ENCODE measurements around the gene BSDC1.

- TF ChIP-seq ATF3 (IDR thresholded peaks at IDR 0.05; ENCODE audit: borderline replicate concordance, extremely low read depth, low read depth, low read length) (no peak), POLR2A (IDR thresholded peaks at IDR 0.05; ENCODE audit: low read depth, low read length) (no peak), NFIC (IDR thresholded peaks at IDR 0.05; ENCODE audit: low read depth, low read length) (no peak), BHLHE40 (IDR thresholded peaks at IDR 0.05; ENCODE audit: borderline replicate concordance in 1 of 2, low read depth in 2 of 2, low read length in 1 of 2) (no peak), TAF1 (IDR thresholded peaks at IDR 0.05; ENCODE audit: borderline replicate concordance, low read depth, low read length) (no peak), CTCF (IDR thresholded peaks at IDR 0.05 in 2 of 3, conservative IDR thresholded peaks at IDR 0.05 in 1 of 3; ENCODE audit: control insufficient read depth in 2 of 3, extremely low read depth in 1 of 3, insufficient read depth in 1 of 3, low read depth in 3 of 3, low read length in 3 of 3) (no peak), SPI1 (IDR thresholded peaks at IDR 0.05; ENCODE audit: borderline replicate concordance, insufficient read depth, low read depth, low read length) (no peak), SMARCA5 (IDR thresholded peaks at IDR 0.05) (no peak), JUND (IDR thresholded peaks at IDR 0.05; ENCODE audit: low read depth, low read length) (no peak), USF1 (IDR thresholded peaks at IDR 0.05; ENCODE audit: borderline replicate concordance, extremely low read length, insufficient read depth, low read depth, low read length) (no peak), EZH2 (IDR thresholded peaks at IDR 0.05; ENCODE audit: borderline replicate concordance, control insufficient read depth, low read depth, low read length) (no peak), SIN3A (IDR thresholded peaks at IDR 0.05; ENCODE audit: low read depth, low read length) (no peak), POLR2AphosphoS5 (IDR thresholded peaks at IDR 0.05; ENCODE audit: low read length) (no peak), EP300 (IDR thresholded peaks at IDR 0.05; ENCODE audit: borderline replicate concordance in 1 of 2, control insufficient read depth in 1 of 2, low read depth in 2 of 2, low read length in 2 of 2) (no peak)
These were observed 20.1 kb upstream of the BSDC1 start for GRCh38 chr1:32414186-32414886.

Measured in GM12878 (cell line).